PC-9 (cell line): ENCODE results near the gene ATF6. TPM values are rescaled to one million over a fixed set of nuclear protein-coding genes. Genes with fewer than 3 reads are reported as not detected.

Experiments
- BruUV-seq: library from RNA; stranded (reverse); fragments of 400-500 nt; replicated peaks from 2 replicates; lab custom pipeline; 2021; lab: Mats Ljungman, UMichigan
- CTCF ChIA-PET: fragments of 300-600 bp; sonication (Branson Sonifier 250); formaldehyde crosslinking; loops from one replicate; lab custom pipeline; 2022; ENCODE audit warnings: antibody characterized with exemption; lab: Charles Lee
- POLR2A ChIA-PET: fragments of 300-600 bp; sonication (Branson Sonifier 250); formaldehyde crosslinking; loops from one replicate; lab custom pipeline; 2022; ENCODE audit warnings: antibody characterized with exemption; ENCODE audit not compliant: unreplicated experiment; lab: Charles Lee
- DNase-seq, 2 experiments: peaks; one replicate each; pipeline versions ENCODE4 v3.0.0 to v3.0.0-alpha.2; 2015 to 2022; ENCODE audit warnings: mixed read lengths in 1 of 2
- H2AFZ ChIP-seq: fragments of 200-600 bp; sonication (generic); 2 replicates; pipeline ENCODE4 v1.8.1; 2017; ENCODE audit warnings: antibody characterized with exemption
- H3F3A ChIP-seq: fragments of 200-600 bp; sonication (generic); 2 replicates; pipeline ENCODE4 v1.8.1; 2017; ENCODE audit warnings: antibody characterized with exemption, mild to moderate bottlenecking, low read depth; ENCODE audit not compliant: insufficient read depth
- H3K27ac ChIP-seq: fragments of 200-600 bp; sonication (generic); 2 replicates; pipeline ENCODE4 v1.6.1; 2016; ENCODE audit warnings: mixed run types
- H3K27me3 ChIP-seq: fragments of 200-600 bp; sonication (generic); 2 replicates; pipeline ENCODE4 v1.6.1; 2016; ENCODE audit warnings: low read depth, mixed run types; ENCODE audit not compliant: insufficient read depth
- H3K36me3 ChIP-seq: fragments of 200-600 bp; sonication (generic); 2 replicates; pipeline ENCODE4 v1.6.1; 2016; ENCODE audit warnings: low read depth, mixed run types
- H3K4me1 ChIP-seq: fragments of 200-600 bp; sonication (generic); replicated peaks from 2 replicates; pipeline ENCODE4 v1.6.1; 2016; ENCODE audit warnings: mixed run types; ENCODE audit not compliant: insufficient read depth
- H3K4me2 ChIP-seq: fragments of 200-600 bp; sonication (generic); 2 replicates; pipeline ENCODE4 v1.6.1; 2017; ENCODE audit warnings: mixed run types
- H3K4me3 ChIP-seq: fragments of 200-600 bp; sonication (generic); 2 replicates; pipeline ENCODE4 v1.6.1; 2016; ENCODE audit warnings: mixed run types
- H3K79me2 ChIP-seq: fragments of 200-600 bp; sonication (generic); 2 replicates; pipeline ENCODE4 v1.6.1; 2017; ENCODE audit warnings: low read depth, mixed run types
- H3K9me2 ChIP-seq: fragments of 200-600 bp; sonication (generic); 2 replicates; pipeline ENCODE4 v1.8.1; 2017; ENCODE audit warnings: mild to moderate bottlenecking; ENCODE audit not compliant: insufficient read depth
- H3K9me3 ChIP-seq: fragments of 200-600 bp; sonication (generic); 2 replicates; pipeline ENCODE4 v1.8.1; 2016; ENCODE audit warnings: low read depth; ENCODE audit not compliant: insufficient read depth
- H4K20me1 ChIP-seq: fragments of 200-600 bp; sonication (generic); 2 replicates; pipeline ENCODE4 v1.8.1; 2017; ENCODE audit not compliant: insufficient read depth
- EZH2 ChIP-seq: fragments of 200-600 bp; sonication (generic); IDR thresholded peaks from 2 replicates; pipeline ENCODE4 v1.8.0; 2017; ENCODE audit warnings: antibody characterized with exemption, low read depth
- intact Hi-C: fragments of 100-400 bp; cut with micrococcal nuclease; formaldehyde crosslinking; loops from one replicate; pipeline ENCODE4 v1.10.0; 2022; ENCODE audit not compliant: unreplicated experiment
- total RNA-seq: library from RNA; stranded (reverse); gene quantifications from 2 replicates; pipeline ENCODE4 v1.2.3, GENCODE V29; 2021
- TF ChIP-seq, protein P1 (sequence below): fragments of 200-600 bp; sonication (generic); conservative IDR thresholded peaks from 2 replicates; pipeline ENCODE4 v1.6.1; 2017; ENCODE audit warnings: mixed run types, antibody characterized with exemption, mild to moderate bottlenecking, moderate library complexity

The ATF6 gene
- total RNA-seq, 1 experiment from 2014 or later: 19.5 TPM

DNA sequence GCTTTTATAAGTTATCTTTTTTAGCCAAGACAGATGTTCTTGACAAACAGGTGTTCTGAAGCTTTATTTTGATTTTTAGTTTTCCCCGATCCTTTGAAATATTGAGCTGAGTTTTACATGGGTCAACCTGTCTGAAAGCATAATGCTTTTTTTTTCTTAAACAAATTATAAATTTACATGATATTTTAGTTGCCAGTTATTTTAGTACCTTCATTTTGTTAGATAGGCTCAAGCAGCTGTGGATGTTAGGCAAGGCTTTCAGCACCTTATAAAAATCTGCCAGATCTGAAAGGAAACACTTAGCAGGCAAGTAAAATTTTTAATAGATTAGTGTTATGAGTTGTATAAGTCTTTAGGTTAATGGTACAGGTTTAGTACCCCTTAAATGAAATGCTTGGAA is 33.7 kb downstream of the ATF6 start:
- Histone ChIP-seq H3K79me2 (no peaks in the 10 kb centered on the region), H3K36me3 (peaks cover 15% of the 10 kb centered on the region; the same call in 1 of the 2 replicates), H3K27ac (no peak overlapping the region), H3K4me3 (no peak overlapping the region), H2AFZ (no peak overlapping the region), H3K27me3 (no peaks in the 10 kb centered on the region), H3F3A (no peaks in the 10 kb centered on the region), H3K4me1 (no peaks in the 10 kb centered on the region), H3K4me2 (no peak overlapping the region), H4K20me1 (no peaks in the 10 kb centered on the region), H3K9me2 (no peaks in the 10 kb centered on the region), H3K9me3 (no peaks in the 10 kb centered on the region)
- no peak for DNase-seq
- intact Hi-C loops: no loop called here
- CTCF ChIA-PET: no interaction called here
- TF ChIP-seq EZH2: no peak
- TF ChIP-seq, protein P1, sequence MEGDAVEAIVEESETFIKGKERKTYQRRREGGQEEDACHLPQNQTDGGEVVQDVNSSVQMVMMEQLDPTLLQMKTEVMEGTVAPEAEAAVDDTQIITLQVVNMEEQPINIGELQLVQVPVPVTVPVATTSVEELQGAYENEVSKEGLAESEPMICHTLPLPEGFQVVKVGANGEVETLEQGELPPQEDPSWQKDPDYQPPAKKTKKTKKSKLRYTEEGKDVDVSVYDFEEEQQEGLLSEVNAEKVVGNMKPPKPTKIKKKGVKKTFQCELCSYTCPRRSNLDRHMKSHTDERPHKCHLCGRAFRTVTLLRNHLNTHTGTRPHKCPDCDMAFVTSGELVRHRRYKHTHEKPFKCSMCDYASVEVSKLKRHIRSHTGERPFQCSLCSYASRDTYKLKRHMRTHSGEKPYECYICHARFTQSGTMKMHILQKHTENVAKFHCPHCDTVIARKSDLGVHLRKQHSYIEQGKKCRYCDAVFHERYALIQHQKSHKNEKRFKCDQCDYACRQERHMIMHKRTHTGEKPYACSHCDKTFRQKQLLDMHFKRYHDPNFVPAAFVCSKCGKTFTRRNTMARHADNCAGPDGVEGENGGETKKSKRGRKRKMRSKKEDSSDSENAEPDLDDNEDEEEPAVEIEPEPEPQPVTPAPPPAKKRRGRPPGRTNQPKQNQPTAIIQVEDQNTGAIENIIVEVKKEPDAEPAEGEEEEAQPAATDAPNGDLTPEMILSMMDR: no peak
- POLR2A ChIA-PET: no interaction called here
- BruUV-seq: no TSS peak

DNA sequence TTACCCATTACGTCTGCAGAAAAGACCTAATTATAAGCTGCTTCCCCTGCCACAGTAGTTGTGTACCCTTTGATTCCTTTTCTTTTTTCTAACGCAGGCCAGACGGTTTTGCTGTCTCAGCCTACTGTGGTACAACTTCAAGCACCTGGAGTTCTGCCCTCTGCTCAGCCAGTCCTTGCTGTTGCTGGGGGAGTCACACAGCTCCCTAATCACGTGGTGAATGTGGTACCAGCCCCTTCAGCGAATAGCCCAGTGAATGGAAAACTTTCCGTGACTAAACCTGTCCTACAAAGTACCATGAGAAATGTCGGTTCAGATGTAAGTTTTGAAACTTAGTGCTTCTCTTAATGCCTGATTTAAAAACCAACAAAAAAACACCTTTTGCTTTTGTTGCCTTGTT is 35.8 kb downstream of the ATF6 start:
- Histone ChIP-seq H3K27me3 (no peaks in the 10 kb centered on the region), H3K9me3 (no peaks in the 10 kb centered on the region), H3K79me2 (no peaks in the 10 kb centered on the region), H3K4me2 (no peak overlapping the region), H3F3A (no peaks in the 10 kb centered on the region), H2AFZ (no peak overlapping the region), H3K27ac (no peak overlapping the region), H4K20me1 (no peaks in the 10 kb centered on the region), H3K4me1 (no peaks in the 10 kb centered on the region), H3K9me2 (no peaks in the 10 kb centered on the region), H3K36me3 (peaks cover 8% of the 10 kb centered on the region; the same call in 1 of the 2 replicates), H3K4me3 (no peak overlapping the region)
- TF ChIP-seq, protein P1: no peak
- POLR2A ChIA-PET: no interaction called here
- DNase-seq: no peak
- CTCF ChIA-PET: no interaction called here
- intact Hi-C loops: no loop called here
- no TSS peak for BruUV-seq

- no peak overlapping the region for H3K27ac ChIP-seq
- intact Hi-C loops: no loop called here
- CTCF ChIA-PET: no interaction called here
Observed at GRCh38 chr1:161803181-161803580, 37.1 kb downstream of the ATF6 start.

More at GRCh38 chr1:161803181-161803580, 37.1 kb downstream of the ATF6 start:
- H4K20me1 ChIP-seq: no peaks in the 10 kb centered on the region
- H3F3A ChIP-seq: no peaks in the 10 kb centered on the region
- DNase-seq: no peak
- no peaks in the 10 kb centered on the region for H3K79me2 ChIP-seq
- TF ChIP-seq, protein P1: no peak
- TF ChIP-seq EZH2: no peak
- no peaks in the 10 kb centered on the region for H3K27me3 ChIP-seq
- peaks cover 10% of the 10 kb centered on the region; the same call in 1 of the 2 replicates for H3K36me3 ChIP-seq
- H3K9me3 ChIP-seq: no peaks in the 10 kb centered on the region
- no TSS peak for BruUV-seq
- no peak overlapping the region for H2AFZ ChIP-seq
- no peaks in the 10 kb centered on the region for H3K4me1 ChIP-seq
- no peak overlapping the region for H3K4me3 ChIP-seq
- no peaks in the 10 kb centered on the region for H3K9me2 ChIP-seq
- no peak overlapping the region for H3K4me2 ChIP-seq
- POLR2A ChIA-PET: no interaction called here
